IMR-90 (cell line): ENCODE data around the gene TMSB15B. TPM values are rescaled to one million over a fixed set of nuclear protein-coding genes. Genes with fewer than 3 reads are reported as not detected.

Source experiments
- ATAC-seq: fragments of 200-7000 bp; cut with Tn5 transposase; 2 replicates; pipeline ENCODE4 v1.9.1; 2020; ENCODE audit warnings: low read depth, mild to moderate bottlenecking, moderate library complexity
- BruUV-seq: library from RNA; stranded (reverse); fragments of 400-500 nt; replicated peaks from 2 replicates; lab custom pipeline; 2021; lab: Mats Ljungman, UMichigan
- CTCF ChIA-PET: fragments of 300-600 bp; formaldehyde crosslinking; extraction: SDS; loops from one replicate; lab custom pipeline; 2021; ENCODE audit warnings: antibody characterized with exemption; lab: Yijun Ruan, JAX
- POLR2A ChIA-PET: fragments of 300-600 bp; sonication (Branson Sonifier 250); formaldehyde crosslinking; loops from one replicate; lab custom pipeline; 2022; ENCODE audit warnings: antibody characterized with exemption; ENCODE audit not compliant: unreplicated experiment; lab: Charles Lee
- DNase-seq: peaks from one replicate; pipeline ENCODE4 v3.0.0; 2013
- H2AFZ ChIP-seq: replicated peaks from 2 replicates; pipeline ENCODE3; 2013; ENCODE audit warnings: low read length, mild to moderate bottlenecking; ENCODE audit not compliant: poor library complexity
- H2AK5ac ChIP-seq: 2 replicates; pipeline ENCODE4 v1.6.1; 2013; ENCODE audit warnings: low read depth, low read length, inconsistent platforms
- H2AK9ac ChIP-seq: replicated peaks from 2 replicates; pipeline ENCODE3; 2013; ENCODE audit warnings: mild to moderate bottlenecking, low read depth, low read length, moderate library complexity; ENCODE audit not compliant: poor library complexity
- H2BK120ac ChIP-seq: 2 replicates; pipeline ENCODE4 v1.6.1; 2013; ENCODE audit warnings: low read depth, low read length, inconsistent platforms
- H2BK15ac ChIP-seq: 3 replicates; pipeline ENCODE4 v1.6.1; 2013; ENCODE audit warnings: low read depth, low read length, inconsistent platforms
- H2BK20ac ChIP-seq: 2 replicates; pipeline ENCODE4 v1.6.1; 2013; ENCODE audit warnings: low read depth, mild to moderate bottlenecking, inconsistent platforms, low read length, moderate library complexity
- H2BK5ac ChIP-seq: 2 replicates; pipeline ENCODE4 v1.6.1; 2013; ENCODE audit warnings: mild to moderate bottlenecking, low read depth, low read length, inconsistent platforms; ENCODE audit not compliant: poor library complexity, severe bottlenecking
- H3K14ac ChIP-seq: replicated peaks from 2 replicates; pipeline ENCODE4 v1.6.1; 2013; ENCODE audit warnings: low read depth, low read length, inconsistent platforms
- H3K18ac ChIP-seq: 2 replicates; pipeline ENCODE4 v1.6.1; 2013; ENCODE audit warnings: low read depth, low read length, control low read depth
- H3K23ac ChIP-seq: 2 replicates; pipeline ENCODE4 v1.6.1; 2013; ENCODE audit warnings: low read depth, low read length, inconsistent platforms
- H3K27ac ChIP-seq: 2 replicates; pipeline ENCODE4 v1.5.1; 2013; ENCODE audit warnings: mild to moderate bottlenecking, control low read depth, low read length; ENCODE audit not compliant: insufficient read depth
- H3K27me3 ChIP-seq: 2 replicates; pipeline ENCODE4 v1.6.1; 2013; ENCODE audit warnings: low read length; ENCODE audit not compliant: control insufficient read depth, insufficient read depth
- H3K36me3 ChIP-seq: 2 replicates; pipeline ENCODE4 v1.6.1; 2013; ENCODE audit warnings: low read length, mixed read lengths; ENCODE audit not compliant: control insufficient read depth, insufficient read depth
- H3K4ac ChIP-seq: 2 replicates; pipeline ENCODE4 v1.6.1; 2013; ENCODE audit warnings: low read depth, low read length, inconsistent platforms
- H3K4me1 ChIP-seq: 2 replicates; pipeline ENCODE4 v1.6.1; 2013; ENCODE audit warnings: low read length, mixed read lengths; ENCODE audit not compliant: control insufficient read depth, insufficient read depth
- H3K4me2 ChIP-seq: 2 replicates; pipeline ENCODE4 v1.6.1; 2013; ENCODE audit warnings: low read depth, mild to moderate bottlenecking, control low read depth, low read length, moderate library complexity
- H3K4me3 ChIP-seq: 2 replicates; pipeline ENCODE4 v1.5.1; 2013; ENCODE audit warnings: low read depth, mild to moderate bottlenecking, control low read depth, low read length, moderate library complexity; ENCODE audit not compliant: insufficient read depth
- H3K56ac ChIP-seq: 2 replicates; pipeline ENCODE4 v1.6.1; 2013; ENCODE audit warnings: low read length, inconsistent platforms; ENCODE audit not compliant: insufficient read depth; ENCODE audit errors: extremely low read depth
- H3K79me1 ChIP-seq, 2 experiments: 2 replicates each; pipeline ENCODE4 v1.6.1; 2013; ENCODE audit warnings: low read length in 2 of 2, inconsistent platforms in 1 of 2, low read depth in 1 of 2
- H3K9ac ChIP-seq: 2 replicates; pipeline ENCODE4 v1.6.1; 2013; ENCODE audit warnings: low read depth, low read length, control low read depth
- H3K9me1 ChIP-seq: 2 replicates; pipeline ENCODE4 v1.6.1; 2013; ENCODE audit warnings: low read length, inconsistent platforms; ENCODE audit not compliant: insufficient read depth
- H3K9me3 ChIP-seq: 2 replicates; pipeline ENCODE4 v1.6.1; 2013; ENCODE audit warnings: low read length; ENCODE audit not compliant: control insufficient read depth, insufficient read depth
- H4K20me1 ChIP-seq: 2 replicates; pipeline ENCODE4 v1.6.1; 2013; ENCODE audit warnings: low read length, inconsistent platforms; ENCODE audit not compliant: insufficient read depth
- H4K5ac ChIP-seq: 2 replicates; pipeline ENCODE4 v1.6.1; 2013; ENCODE audit warnings: mild to moderate bottlenecking, low read depth, low read length, control low read depth
- H4K8ac ChIP-seq, 2 experiments: 2 replicates each; pipeline ENCODE4 v1.6.1; 2013; ENCODE audit warnings: low read depth in 2 of 2, low read length in 2 of 2, control low read depth in 1 of 2, inconsistent platforms in 1 of 2
- H4K91ac ChIP-seq: 2 replicates; pipeline ENCODE4 v1.6.1; 2013; ENCODE audit warnings: low read depth, low read length, inconsistent platforms; ENCODE audit not compliant: insufficient read depth
- BHLHE40 ChIP-seq: fragments of 150-350 bp; IDR thresholded peaks from 2 replicates; pipeline ENCODE4 v1.6.1; 2016; ENCODE audit warnings: mild to moderate bottlenecking, low read depth, low read length
- CEBPB ChIP-seq: IDR thresholded peaks from 2 replicates; pipeline ENCODE4 v1.6.1; 2012; ENCODE audit warnings: low read depth, low read length, improper control_type of control experiment
- MAFK ChIP-seq: IDR thresholded peaks from 2 replicates; pipeline ENCODE4 v1.6.1; 2012; ENCODE audit warnings: low read depth, low read length, improper control_type of control experiment
- RAD21 ChIP-seq: IDR thresholded peaks from 2 replicates; pipeline ENCODE4 v1.6.1; 2012; ENCODE audit warnings: low read length, improper control_type of control experiment
- RFX5 ChIP-seq: IDR thresholded peaks from 2 replicates; pipeline ENCODE4 v1.8.0; 2012; ENCODE audit warnings: low read depth, mild to moderate bottlenecking, low read length, moderate library complexity
- SMC3 ChIP-seq: fragments of 150-350 bp; IDR thresholded peaks from 2 replicates; pipeline ENCODE4 v1.6.1; 2016; ENCODE audit warnings: low read depth, mild to moderate bottlenecking, antibody characterized with exemption, low read length, moderate library complexity
- WGBS, 2 experiments: methylation state at CpG; one replicate each; pipeline versions ENCODE4 v1.1.5 to v1.1.7; 2013; ENCODE audit warnings: missing lambda C conversion rate in 2 of 2; ENCODE audit not compliant: insufficient read length in 1 of 2; ENCODE audit errors: extremely low coverage in 2 of 2; 5-methylcytosine and 5-hydroxymethylcytosine counted together
- dilution Hi-C: fragments of 300-500 bp; cut with HindIII; formaldehyde crosslinking; loops from one replicate; pipeline ENCODE4 v1.14.3; 2018; ENCODE audit warnings: low sequenced_read_pairs; ENCODE audit not compliant: unreplicated experiment
- in situ Hi-C: fragments of 300-500 bp; cut with MboI; formaldehyde crosslinking; loops from 3 replicates; pipeline ENCODE4 v1.14.3; 2019; ENCODE audit warnings: low sequenced_read_pairs, inconsistent platforms, mixed read lengths
- intact Hi-C: fragments of 100-400 bp; cut with micrococcal nuclease; formaldehyde crosslinking; loops from 2 replicates; pipeline ENCODE4 v1.10.0; 2022
- polyA plus RNA-seq, 3 experiments: library from polyadenylated mRNA; depleted of rRNA; stranded (reverse); fragments of >200 nt; gene quantifications; 2 replicates each; pipeline ENCODE4 v1.2.3, GENCODE V29; 2012; ENCODE audit warnings: low replicate concordance in 1 of 3
- total RNA-seq: library from RNA; depleted of rRNA; stranded (reverse); fragments of >200 nt; gene quantifications from 2 replicates; pipeline ENCODE4 v1.2.3, GENCODE V29; 2012
- TF ChIP-seq, protein P1 (sequence below): fragments of 150-350 bp; IDR thresholded peaks from 2 replicates; pipeline ENCODE4 v1.6.1; 2016; ENCODE audit warnings: low read depth, mild to moderate bottlenecking, low read length, moderate library complexity, borderline replicate concordance
- TF ChIP-seq, protein P2 (sequence below): fragments of 150-350 bp; IDR thresholded peaks from 2 replicates; pipeline ENCODE4 v1.6.1; 2017; ENCODE audit warnings: mild to moderate bottlenecking, antibody characterized with exemption, low read length, low read depth

Gene TMSB15B
- total and polyA plus RNA-seq, 2 of the 4 experiments (the other 2 are of a cell fraction): 7.9 to 9.0 TPM

DNA sequence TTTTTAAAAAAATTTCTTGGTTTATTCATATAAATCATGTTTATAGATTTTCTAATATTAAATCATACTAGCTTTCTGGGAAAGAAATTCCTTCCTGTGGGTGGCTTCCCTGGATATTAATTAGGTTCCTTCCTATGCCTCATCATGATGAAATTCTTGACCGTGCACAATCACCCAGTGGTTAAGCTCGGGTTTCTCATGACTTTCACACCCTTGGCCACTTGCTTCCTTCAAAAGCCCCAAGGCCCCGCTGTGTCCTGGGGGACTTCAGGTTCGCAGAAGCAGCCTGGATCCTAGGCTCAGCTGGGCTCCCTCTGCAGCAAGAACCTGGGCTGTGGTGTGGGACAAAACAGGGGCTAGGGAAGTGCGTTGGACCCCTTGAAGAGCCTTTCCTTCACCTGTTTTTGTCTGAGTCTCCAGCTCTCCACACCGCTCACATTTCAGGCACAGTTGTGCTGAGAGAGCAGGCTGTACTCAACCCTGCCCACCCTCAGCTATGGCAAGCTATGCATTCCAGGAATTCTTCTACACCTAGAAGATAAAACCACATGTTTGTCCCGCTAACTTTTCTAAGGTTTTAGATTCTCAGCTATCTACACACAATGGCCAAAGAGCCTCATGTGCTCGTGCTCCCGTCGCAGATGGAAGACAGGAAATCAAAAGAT, 48.9 kb upstream of the TMSB15B start:
- Histone ChIP-seq H2BK20ac (no peak overlapping the region), H3K23ac (no peak overlapping the region), H3K4me3 (no peak overlapping the region), H2BK15ac (no peak overlapping the region), H3K56ac (no peak overlapping the region), H2AK5ac (no peak overlapping the region), H4K5ac (no peak overlapping the region), H3K4ac (no peak overlapping the region), H3K4me1 (no peaks in the 10 kb centered on the region), H2AFZ (no peak overlapping the region), H3K27me3 (peaks cover 4% of the 10 kb centered on the region), H3K27ac (no peak overlapping the region), H3K18ac (no peak overlapping the region), H4K91ac (no peak overlapping the region), H2BK120ac (no peak overlapping the region), H3K4me2 (no peak overlapping the region), H4K8ac (no peak overlapping the region), H3K9me1 (no peaks in the 10 kb centered on the region; the same call in 1 of the 2 replicates), H3K9ac (no peak overlapping the region), H2BK5ac (no peak overlapping the region), H3K36me3 (no peaks in the 10 kb centered on the region), H3K9me3 (no peaks in the 10 kb centered on the region), H4K20me1 (no peaks in the 10 kb centered on the region), H2AK9ac (no peak overlapping the region), H3K14ac (no peak overlapping the region), H3K79me1 (no peaks in the 10 kb centered on the region; a peak in 1 of 4 replicates)
- no peak for ATAC-seq
- BruUV-seq: no TSS peak
- dilution Hi-C loops (no loop called here), in situ Hi-C loops (no loop called here), intact Hi-C loops (no loop called here)
- ChIA-PET CTCF (no interaction called here), POLR2A (no interaction called here)
- peak; percentile 8 for DNase-seq
- no peak for TF ChIP-seq SMC3
- no peak for TF ChIP-seq MAFK
- TF ChIP-seq RAD21: no peak
- TF ChIP-seq BHLHE40: no peak
- no peak for TF ChIP-seq CEBPB
- no peak for TF ChIP-seq RFX5
- TF ChIP-seq, protein P1, sequence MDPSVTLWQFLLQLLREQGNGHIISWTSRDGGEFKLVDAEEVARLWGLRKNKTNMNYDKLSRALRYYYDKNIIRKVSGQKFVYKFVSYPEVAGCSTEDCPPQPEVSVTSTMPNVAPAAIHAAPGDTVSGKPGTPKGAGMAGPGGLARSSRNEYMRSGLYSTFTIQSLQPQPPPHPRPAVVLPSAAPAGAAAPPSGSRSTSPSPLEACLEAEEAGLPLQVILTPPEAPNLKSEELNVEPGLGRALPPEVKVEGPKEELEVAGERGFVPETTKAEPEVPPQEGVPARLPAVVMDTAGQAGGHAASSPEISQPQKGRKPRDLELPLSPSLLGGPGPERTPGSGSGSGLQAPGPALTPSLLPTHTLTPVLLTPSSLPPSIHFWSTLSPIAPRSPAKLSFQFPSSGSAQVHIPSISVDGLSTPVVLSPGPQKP: no peak
- TF ChIP-seq, protein P2, sequence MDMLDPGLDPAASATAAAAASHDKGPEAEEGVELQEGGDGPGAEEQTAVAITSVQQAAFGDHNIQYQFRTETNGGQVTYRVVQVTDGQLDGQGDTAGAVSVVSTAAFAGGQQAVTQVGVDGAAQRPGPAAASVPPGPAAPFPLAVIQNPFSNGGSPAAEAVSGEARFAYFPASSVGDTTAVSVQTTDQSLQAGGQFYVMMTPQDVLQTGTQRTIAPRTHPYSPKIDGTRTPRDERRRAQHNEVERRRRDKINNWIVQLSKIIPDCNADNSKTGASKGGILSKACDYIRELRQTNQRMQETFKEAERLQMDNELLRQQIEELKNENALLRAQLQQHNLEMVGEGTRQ: no peak
- WGBS, 2 experiments: 80% methylated on average over 1 of the region's 10 CpGs; no CpG with 5 or more reads in 1 of the 2 experiments
